HepG2 (cell line): ENCODE results near the gene RNASE13. TPM values are rescaled to one million over a fixed set of nuclear protein-coding genes. Genes with fewer than 3 reads are reported as not detected.

ENCODE experiments used
- ATAC-seq: fragments of 200-7000 bp; cut with Tn5 transposase; 3 replicates; pipeline ENCODE4 v1.9.1; 2020; ENCODE audit warnings: mild to moderate bottlenecking, moderate library complexity
- BruUV-seq: library from RNA; stranded (reverse); fragments of 400-500 nt; replicated peaks from 2 replicates; lab custom pipeline; 2021; lab: Mats Ljungman, UMichigan
- CTCF ChIA-PET: fragments of 300-600 bp; formaldehyde crosslinking; extraction: SDS; loops from one replicate; lab custom pipeline; 2021; ENCODE audit warnings: low total read pairs, inconsistent platforms, low intra/inter-chr PET ratio; lab: Yijun Ruan, JAX
- POLR2A ChIA-PET: fragments of 350-600 bp; sonication (Branson Sonifier 250); formaldehyde crosslinking; loops from one replicate; lab custom pipeline; 2020; ENCODE audit warnings: antibody characterized with exemption, inconsistent platforms; lab: Yijun Ruan, JAX
- DNase-seq: peaks from one replicate; pipeline ENCODE4 v3.0.0-alpha.2; 2015; ENCODE audit warnings: low spot score
- FAIRE-seq: peaks from 3 replicates; lab custom pipeline; 2011; peaks lifted over from hg19 to GRCh38; lab: Jason Lieb, UNC
- H2AFZ ChIP-seq: one replicate; pipeline ENCODE4 v1.6.1; 2011; ENCODE audit warnings: low read length, inconsistent platforms
- H3K27ac ChIP-seq: fragments of 300-600 bp; 3 replicates; pipeline ENCODE4 v1.8.0; 2011; ENCODE audit warnings: mixed run types, mild to moderate bottlenecking, mixed read lengths, low read length, inconsistent platforms; ENCODE audit not compliant: insufficient read depth; ENCODE audit errors: extremely low read length
- H3K27me3 ChIP-seq, 2 experiments: fragments of 200-600 bp in 1 of 2; 2 replicates in 1 of 2; 3 replicates in 1 of 2; pipeline versions ENCODE4 v1.6.0 to v1.8.0; 2011; ENCODE audit warnings: low read length in 2 of 2, mild to moderate bottlenecking in 2 of 2, moderate library complexity in 2 of 2, inconsistent platforms in 1 of 2; ENCODE audit not compliant: insufficient read depth in 2 of 2, control insufficient read depth in 1 of 2
- H3K36me3 ChIP-seq, 2 experiments: fragments of 200-600 bp in 1 of 2; replicated peaks in 1 of 2; 2 replicates in 1 of 2; 3 replicates in 1 of 2; pipeline versions ENCODE4 v1.5.1 to v1.8.0; 2011; ENCODE audit warnings: low read length in 2 of 2, inconsistent platforms in 1 of 2; ENCODE audit not compliant: insufficient read depth in 2 of 2, control insufficient read depth in 1 of 2
- H3K4me1 ChIP-seq: 2 replicates; pipeline ENCODE4 v1.5.1; 2012; ENCODE audit warnings: low read length, inconsistent platforms; ENCODE audit not compliant: insufficient read depth
- H3K4me2 ChIP-seq: 2 replicates; pipeline ENCODE4 v1.6.0; 2011; ENCODE audit warnings: low read depth, low read length, inconsistent platforms
- H3K4me3 ChIP-seq, 3 experiments: fragments of 200-600 bp in 1 of 3; sonication (generic), shearing (Covaris generic) in 1 of 3; replicated peaks in 1 of 3; 2 replicates each; pipeline ENCODE4 v1.5.1; 2011 to 2016; ENCODE audit warnings: low read length in 3 of 3, inconsistent platforms in 2 of 3, low read depth in 2 of 3, mild to moderate bottlenecking in 2 of 3, control low read depth in 1 of 3, mixed read lengths in 1 of 3; ENCODE audit not compliant: insufficient read depth in 1 of 3
- H3K79me2 ChIP-seq: one replicate; pipeline ENCODE4 v1.6.1; 2011; ENCODE audit warnings: low read length, inconsistent platforms; ENCODE audit not compliant: insufficient read depth
- H3K9ac ChIP-seq: 2 replicates; pipeline ENCODE4 v1.6.0; 2011; ENCODE audit warnings: mild to moderate bottlenecking, low read depth, low read length, inconsistent platforms; ENCODE audit not compliant: insufficient read depth
- H3K9me3 ChIP-seq: 2 replicates; pipeline ENCODE4 v1.5.1; 2012; ENCODE audit warnings: mild to moderate bottlenecking, low read length
- H4K20me1 ChIP-seq: 2 replicates; pipeline ENCODE4 v1.6.0; 2011; ENCODE audit warnings: inconsistent platforms, mild to moderate bottlenecking, low read length, moderate library complexity; ENCODE audit not compliant: insufficient read depth
- AGO1 ChIP-seq: fragments of 200-400 bp; formaldehyde crosslinking; IDR thresholded peaks from 2 replicates; pipeline ENCODE4 v1.6.1; 2017; ENCODE audit warnings: mild to moderate bottlenecking, low read depth, low read length, moderate library complexity; ENCODE audit not compliant: poor library complexity, severe bottlenecking
- BCL3 ChIP-seq: sonication (generic); formaldehyde crosslinking; IDR thresholded peaks from 2 replicates; pipeline ENCODE4 v1.5.1; 2020; ENCODE audit warnings: mild to moderate bottlenecking, missing genetic modification reagents, moderate library complexity
- CCDC6 ChIP-seq: sonication (generic); formaldehyde crosslinking; IDR thresholded peaks from 2 replicates; pipeline ENCODE4 v1.8.1; 2022; ENCODE audit warnings: mild to moderate bottlenecking, missing genetic modification reagents, moderate library complexity
- HNF4A ChIP-seq: sonication (generic); formaldehyde crosslinking; IDR thresholded peaks from 2 replicates; pipeline ENCODE4 v1.4.0; 2020; ENCODE audit warnings: missing genetic modification reagents
- NR2F6 ChIP-seq, 2 experiments: IDR thresholded peaks; 2 replicates each; pipeline ENCODE4 v1.6.1; 2016; ENCODE audit warnings: antibody characterized with exemption in 1 of 2, mild to moderate bottlenecking in 1 of 2
- RBM22 ChIP-seq: fragments of 200-400 bp; formaldehyde crosslinking; optimal IDR thresholded peaks from 2 replicates; pipeline ENCODE3; 2017; ENCODE audit warnings: mild to moderate bottlenecking, low read length, moderate library complexity
- TCF7 ChIP-seq: sonication (generic); IDR thresholded peaks from 2 replicates; pipeline ENCODE4 v1.6.1; 2016; ENCODE audit warnings: antibody characterized with exemption, low read depth
- ZMAT3 ChIP-seq: sonication (generic); formaldehyde crosslinking; conservative IDR thresholded peaks from 2 replicates; pipeline ENCODE4 v1.7.0; 2021; ENCODE audit warnings: missing genetic modification reagents
- ZNF205 ChIP-seq: IDR thresholded peaks from 2 replicates; pipeline ENCODE4 v1.6.1; 2018; ENCODE audit warnings: missing biosample characterization, missing genetic modification reagents
- ZNF557 ChIP-seq: sonication (generic); formaldehyde crosslinking; IDR thresholded peaks from 2 replicates; pipeline ENCODE4 v1.4.0; 2020; ENCODE audit warnings: missing genetic modification reagents
- ZXDC ChIP-seq: sonication (generic); formaldehyde crosslinking; IDR thresholded peaks from 2 replicates; pipeline ENCODE4 v1.5.0; 2020; ENCODE audit warnings: mild to moderate bottlenecking, missing genetic modification reagents
- WGBS: methylation state at CpG from one replicate; pipeline ENCODE4 v1.1.6; 2017; ENCODE audit warnings: low lambda C conversion rate; 5-methylcytosine and 5-hydroxymethylcytosine counted together
- in situ Hi-C: cut with HindIII; loops from 2 replicates; pipeline ENCODE4 v1.10.0; 2017; ENCODE audit warnings: low pct_unique_long_range_greater_than_20kb; ENCODE audit not compliant: extremely low pct_ligation_motif_present
- intact Hi-C: fragments of 100-400 bp; cut with micrococcal nuclease; formaldehyde crosslinking; loops from one replicate; pipeline ENCODE4 v1.10.0; 2022; ENCODE audit not compliant: unreplicated experiment
- polyA plus RNA-seq, 8 experiments: library from polyadenylated mRNA; depleted of rRNA in 3 of 8; stranded (reverse) in 7 of 8; unstranded in 1 of 8; fragments of >200 nt; fragmentation: Illumina TruSeq in 4 of 8; extraction: Trizol in 4 of 8; gene quantifications; 2 replicates each; pipeline versions ENCODE4 v1.2.1 to v1.2.3, GENCODE V29; 2011 to 2016; ENCODE audit warnings: low read depth in 4 of 8, missing spikeins in 1 of 8, mixed read lengths in 1 of 8; ENCODE audit not compliant: insufficient read depth in 1 of 8
- total RNA-seq, 5 experiments: library from RNA; depleted of rRNA; stranded (reverse); fragments of >200 nt; fragmentation: Illumina TruSeq; extraction: Trizol; gene quantifications; 2 replicates each; pipeline ENCODE4 v1.2.3, GENCODE V29; 2016; ENCODE audit warnings: low read depth in 1 of 5

RNASE13 gene
- total and polyA plus RNA-seq, 2 of the 13 experiments (the other 11 are each of a cell fraction or from before 2014, with no cell fraction given): 1.0 TPM; not detected in 1

GRCh38 chr14:21075719-21076437 is 41.3 kb upstream of the RNASE13 start:
- WGBS: 86% methylated on average over 9 of the region's 9 CpGs
- no peaks in the 10 kb centered on the region for H3K9me3 ChIP-seq
- H3K27me3 ChIP-seq: no peaks in the 10 kb centered on the region; a peak in 1 of 5 replicates
- ChIA-PET POLR2A (interaction anchor here (0.6 to 1.1 kb wide), 2 partner anchors 11 to 28 kb away, joined by 3 read pairs; no protein-coding TSS in a partner anchor), CTCF (no interaction called here)
- intact Hi-C loops: no loop called here
- in situ Hi-C loops: no loop called here
- FAIRE-seq (no peak), DNase-seq (no peak), ATAC-seq (no peak)
- TF ChIP-seq HNF4A (CRISPR knock-in tag) (peak; percentile 28; the same call in 1 of the 2 replicates), ZNF557 (CRISPR knock-in tag) (0 out of 2 replicates have a peak, but pooled peaks have one; percentile 29), ZNF205 (CRISPR knock-in tag) (0 out of 2 replicates have a peak, but pooled peaks have one; percentile 40), NR2F6 (IDR thresholded peaks at IDR 0.05) (0 out of 2 replicates have a peak, but pooled peaks have one; percentile 42), NR2F6 (CRISPR knock-in tag; IDR thresholded peaks at IDR 0.05) (no peak), CCDC6 (CRISPR knock-in tag) (no peak)
- BruUV-seq: no TSS peak
- no peak overlapping the region for H2AFZ ChIP-seq
- no peak overlapping the region for H3K27ac ChIP-seq
- peaks cover 3% of the 10 kb centered on the region for H3K79me2 ChIP-seq
- H3K36me3 ChIP-seq: peaks cover 36 to 63% of the 10 kb centered on the region in 2 experiments
- no peak overlapping the region for H3K4me3 ChIP-seq
- peaks cover 20% of the 10 kb centered on the region for H3K4me1 ChIP-seq
- H3K4me2 ChIP-seq: no peak overlapping the region
- H3K9ac ChIP-seq: no peak overlapping the region
- H4K20me1 ChIP-seq: no peaks in the 10 kb centered on the region

GRCh38 chr14:21074398-21075272 is 40.0 kb upstream of the RNASE13 start:
- Histone ChIP-seq H3K36me3 (peaks cover 29 to 53% of the 10 kb centered on the region in 2 experiments), H3K4me2 (no peak overlapping the region), H3K9ac (no peak overlapping the region), H3K4me1 (peaks cover 22% of the 10 kb centered on the region), H2AFZ (no peak overlapping the region), H3K4me3 (no peak overlapping the region), H3K27ac (no peak overlapping the region), H3K9me3 (no peaks in the 10 kb centered on the region), H3K27me3 (peaks cover 0 to 3% of the 10 kb centered on the region in 2 experiments; a peak in 1 of 5 replicates), H3K79me2 (peaks cover 6% of the 10 kb centered on the region), H4K20me1 (no peaks in the 10 kb centered on the region)
- in situ Hi-C loops (no loop called here), intact Hi-C loops (no loop called here)
- no TSS peak for BruUV-seq
- ATAC-seq (no peak), FAIRE-seq (no peak), DNase-seq (no peak)
- WGBS: 91% methylated on average over 26 of the region's 26 CpGs
- POLR2A ChIA-PET: interaction anchor here (0.9 to 1.8 kb wide), 6 partner anchors 9 to 59 kb away, joined by 3 to 8 read pairs (median 4); no protein-coding TSS in a partner anchor
- CTCF ChIA-PET: no interaction called here
- TF ChIP-seq ZXDC (CRISPR knock-in tag): no peak
- no peak for TF ChIP-seq ZMAT3
- no peak for TF ChIP-seq BCL3 (CRISPR knock-in tag)
- TF ChIP-seq TCF7: no peak
- TF ChIP-seq RBM22: peak; percentile 64
- peak; percentile 26 for TF ChIP-seq AGO1
